ENCODE data around the gene YTHDC1.

Gene YTHDC1

GRCh38 chr4:68352791-68353190 is 2.9 kb upstream of the YTHDC1 start:
- DNase-seq = no peak

- DNase-seq = no peak
Observed at GRCh38 chr4:68349279-68349648, 626 bp downstream of the YTHDC1 start.

GRCh38 chr4:68348577-68348976 is 1.3 kb downstream of the YTHDC1 start:
- DNase-seq = no peak

- DNase-seq = no peak
Observed at GRCh38 chr4:68347845-68348244, 2.0 kb downstream of the YTHDC1 start.

GRCh38 chr4:68346461-68346860 is 3.4 kb downstream of the YTHDC1 start:
- no peak for DNase-seq

- no peak for DNase-seq
Observed at GRCh38 chr4:68344785-68345184, 5.1 kb downstream of the YTHDC1 start.

- no peak for DNase-seq
Observed at GRCh38 chr4:68344049-68344448, 5.8 kb downstream of the YTHDC1 start.

GRCh38 chr4:68342134-68342533 is 7.8 kb downstream of the YTHDC1 start:
- no peak for DNase-seq

- DNase-seq = no peak
Observed at GRCh38 chr4:68338625-68339024, 11.3 kb downstream of the YTHDC1 start.

- no peak for DNase-seq
Observed at GRCh38 chr4:68337522-68337921, 12.4 kb downstream of the YTHDC1 start.

- DNase-seq = no peak
Observed at GRCh38 chr4:68337004-68337403, 12.9 kb downstream of the YTHDC1 start.

- no peak for DNase-seq
Observed at GRCh38 chr4:68336530-68336929, 13.4 kb downstream of the YTHDC1 start.

- DNase-seq = no peak
Observed at GRCh38 chr4:68326141-68326540, 23.7 kb downstream of the YTHDC1 start.

- no peak for DNase-seq
Observed at GRCh38 chr4:68324519-68325262, 25.2 kb downstream of the YTHDC1 start.

- DNase-seq = no peak
Observed at GRCh38 chr4:68319040-68319439, 30.9 kb downstream of the YTHDC1 start.

GRCh38 chr4:68316193-68316969 is 33.5 kb downstream of the YTHDC1 start:
- DNase-seq = no peak

GRCh38 chr4:68310651-68311247 is 39.1 kb downstream of the YTHDC1 start:
- no peak for DNase-seq

GRCh38 chr4:68304731-68305130 is 45.2 kb downstream of the YTHDC1 start:
- no peak for DNase-seq

- no peak for DNase-seq
Observed at GRCh38 chr4:68299492-68300457, 50.1 kb downstream of the YTHDC1 start.

- no peak for DNase-seq
Observed at GRCh38 chr4:68297137-68297536, 52.8 kb downstream of the YTHDC1 start.

GRCh38 chr4:68291256-68291655 is 58.6 kb downstream of the YTHDC1 start:
- DNase-seq = no peak

- no peak for DNase-seq
Observed at GRCh38 chr4:68288393-68288740, 61.5 kb downstream of the YTHDC1 start.

All from GF-D8 (cell line).